Posterior vena cava (tissue), 2 donors: ENCODE data around the gene LIPG. TPM values are rescaled to one million over a fixed set of nuclear protein-coding genes. Genes with fewer than 3 reads are reported as not detected.

Experiments
- DNase-seq: peaks from one replicate; pipeline ENCODE4 v3.0.0-alpha.2; 2020; ENCODE audit warnings: low spot score
- intact Hi-C, 2 donors: fragments of 100-400 bp; cut with DNase I; formaldehyde crosslinking; loops; one replicate each; pipeline versions ENCODE4 v1.14.1 to v1.14.2; 2022 to 2023
- total RNA-seq, 2 donors: library from RNA; stranded (reverse); fragmentation: NEBNext Ultra II Directional; extraction: Animal tissue kit (Norgen Biotek cat#: 25700); gene quantifications; one replicate each; pipeline ENCODE4 v1.2.1, GENCODE V29; 2021
- donor health status: DM: yes; HTN: yes; CAD: no.
- donor health status: DM: yes; HTN: yes; CAD: no.

LIPG gene
- total RNA-seq, 2 donors from 2014 or later, result 1.2 to 1.7 TPM

GRCh38 chr18:49596687-49597086 is 34.8 kb downstream of the LIPG start:
- intact Hi-C loops, result no loop called here

GRCh38 chr18:49597157-49597931 is 35.5 kb downstream of the LIPG start:
- no peak for DNase-seq

More at GRCh38 chr18:49596687-49597086, 34.8 kb downstream of the LIPG start:
- no peak for DNase-seq

GRCh38 chr18:49601211-49601610 is 39.4 kb downstream of the LIPG start:
- intact Hi-C loops, result no loop called here
- no peak for DNase-seq

More at GRCh38 chr18:49597157-49597931, 35.5 kb downstream of the LIPG start:
- intact Hi-C loops, result no loop called here

GRCh38 chr18:49608366-49609255 is 46.8 kb downstream of the LIPG start:
- intact Hi-C loops, result no loop called here
- DNase-seq, result no peak

- DNase-seq, result no peak
- intact Hi-C loops, result no loop called here
These were observed 47.6 kb downstream of the LIPG start for GRCh38 chr18:49609256-49610021.

- intact Hi-C loops, result no loop called here
- no peak for DNase-seq
These were observed 48.2 kb downstream of the LIPG start for GRCh38 chr18:49610022-49610445.

- DNase-seq, result no peak
- intact Hi-C loops, result no loop called here
These were observed 49.5 kb downstream of the LIPG start for GRCh38 chr18:49611316-49611715.

- DNase-seq, result no peak
- intact Hi-C loops, result no loop called here
These were observed 50.7 kb downstream of the LIPG start for GRCh38 chr18:49612515-49613033.

GRCh38 chr18:49613141-49613640 is 51.3 kb downstream of the LIPG start:
- no peak for DNase-seq
- intact Hi-C loops, result no loop called here

- intact Hi-C loops, result no loop called here
- no peak for DNase-seq
These were observed 51.8 kb downstream of the LIPG start for GRCh38 chr18:49613641-49614151.

GRCh38 chr18:49616618-49617328 is 54.9 kb downstream of the LIPG start:
- intact Hi-C loops, result no loop called here
- DNase-seq, result no peak

- intact Hi-C loops, result no loop called here
- DNase-seq, result no peak
These were observed 55.5 kb downstream of the LIPG start for GRCh38 chr18:49617329-49617695.

GRCh38 chr18:49617865-49618264 is 56.0 kb downstream of the LIPG start:
- no peak for DNase-seq
- intact Hi-C loops, result no loop called here

- DNase-seq, result no peak
- intact Hi-C loops, result no loop called here
These were observed 57.2 kb downstream of the LIPG start for GRCh38 chr18:49618742-49619681.

GRCh38 chr18:49619801-49620200 is 57.9 kb downstream of the LIPG start:
- intact Hi-C loops, result no loop called here
- DNase-seq, result no peak

- no peak for DNase-seq
- intact Hi-C loops, result no loop called here
These were observed 59.4 kb downstream of the LIPG start for GRCh38 chr18:49621301-49621700.

GRCh38 chr18:49621717-49622351 is 60.0 kb downstream of the LIPG start:
- intact Hi-C loops, result no loop called here
- no peak for DNase-seq
